H1 (cell line): ENCODE data around the gene H2BK1. TPM values are rescaled to one million over a fixed set of nuclear protein-coding genes. Genes with fewer than 3 reads are reported as not detected.

ENCODE experiments used
- SP4 ChIP-seq: IDR thresholded peaks from 2 replicates; pipeline ENCODE4 v1.6.1; 2012; ENCODE audit warnings: low read length, inconsistent platforms
- ZNF274 ChIP-seq: IDR thresholded peaks from 2 replicates; pipeline ENCODE4 v1.7.0; 2012; ENCODE audit warnings: low read length, borderline replicate concordance; ENCODE audit errors: extremely low read depth
- polyA plus RNA-seq, 7 experiments: library from polyadenylated mRNA; depleted of rRNA in 3 of 7; stranded (reverse) in 5 of 7; unstranded in 2 of 7; fragments of >200 nt in 5 of 7; fragments of 200-250 nt in 2 of 7; gene quantifications; 1 replicate in 5 of 7; 2 replicates in 1 of 7; 4 replicates in 1 of 7; pipeline versions ENCODE4 v1.2.1 to v1.2.3, GENCODE V29; 2011 to 2013; ENCODE audit warnings: missing spikeins in 2 of 7, mixed read lengths in 2 of 7
- total RNA-seq: library from RNA; stranded (reverse); fragmentation: NEBNext Ultra II Directional; extraction: Animal tissue kit (Norgen Biotek cat#: 25700); gene quantifications from 2 replicates; pipeline ENCODE4 v1.2.1, GENCODE V29; 2021
- TF ChIP-seq, protein P1 (sequence below): fragments of 300-600 bp; sonication (generic); IDR thresholded peaks from 2 replicates; pipeline ENCODE4 v1.7.1; 2012; ENCODE audit warnings: low read length, moderate library complexity, mild to moderate bottlenecking, inconsistent platforms; ENCODE audit not compliant: insufficient replicate concordance

H2BK1 gene
- total and polyA plus RNA-seq, 2 of the 8 experiments (the other 6 are each of a cell fraction or from before 2014, with no cell fraction given) = not detected

- TF ChIP-seq, protein P1, sequence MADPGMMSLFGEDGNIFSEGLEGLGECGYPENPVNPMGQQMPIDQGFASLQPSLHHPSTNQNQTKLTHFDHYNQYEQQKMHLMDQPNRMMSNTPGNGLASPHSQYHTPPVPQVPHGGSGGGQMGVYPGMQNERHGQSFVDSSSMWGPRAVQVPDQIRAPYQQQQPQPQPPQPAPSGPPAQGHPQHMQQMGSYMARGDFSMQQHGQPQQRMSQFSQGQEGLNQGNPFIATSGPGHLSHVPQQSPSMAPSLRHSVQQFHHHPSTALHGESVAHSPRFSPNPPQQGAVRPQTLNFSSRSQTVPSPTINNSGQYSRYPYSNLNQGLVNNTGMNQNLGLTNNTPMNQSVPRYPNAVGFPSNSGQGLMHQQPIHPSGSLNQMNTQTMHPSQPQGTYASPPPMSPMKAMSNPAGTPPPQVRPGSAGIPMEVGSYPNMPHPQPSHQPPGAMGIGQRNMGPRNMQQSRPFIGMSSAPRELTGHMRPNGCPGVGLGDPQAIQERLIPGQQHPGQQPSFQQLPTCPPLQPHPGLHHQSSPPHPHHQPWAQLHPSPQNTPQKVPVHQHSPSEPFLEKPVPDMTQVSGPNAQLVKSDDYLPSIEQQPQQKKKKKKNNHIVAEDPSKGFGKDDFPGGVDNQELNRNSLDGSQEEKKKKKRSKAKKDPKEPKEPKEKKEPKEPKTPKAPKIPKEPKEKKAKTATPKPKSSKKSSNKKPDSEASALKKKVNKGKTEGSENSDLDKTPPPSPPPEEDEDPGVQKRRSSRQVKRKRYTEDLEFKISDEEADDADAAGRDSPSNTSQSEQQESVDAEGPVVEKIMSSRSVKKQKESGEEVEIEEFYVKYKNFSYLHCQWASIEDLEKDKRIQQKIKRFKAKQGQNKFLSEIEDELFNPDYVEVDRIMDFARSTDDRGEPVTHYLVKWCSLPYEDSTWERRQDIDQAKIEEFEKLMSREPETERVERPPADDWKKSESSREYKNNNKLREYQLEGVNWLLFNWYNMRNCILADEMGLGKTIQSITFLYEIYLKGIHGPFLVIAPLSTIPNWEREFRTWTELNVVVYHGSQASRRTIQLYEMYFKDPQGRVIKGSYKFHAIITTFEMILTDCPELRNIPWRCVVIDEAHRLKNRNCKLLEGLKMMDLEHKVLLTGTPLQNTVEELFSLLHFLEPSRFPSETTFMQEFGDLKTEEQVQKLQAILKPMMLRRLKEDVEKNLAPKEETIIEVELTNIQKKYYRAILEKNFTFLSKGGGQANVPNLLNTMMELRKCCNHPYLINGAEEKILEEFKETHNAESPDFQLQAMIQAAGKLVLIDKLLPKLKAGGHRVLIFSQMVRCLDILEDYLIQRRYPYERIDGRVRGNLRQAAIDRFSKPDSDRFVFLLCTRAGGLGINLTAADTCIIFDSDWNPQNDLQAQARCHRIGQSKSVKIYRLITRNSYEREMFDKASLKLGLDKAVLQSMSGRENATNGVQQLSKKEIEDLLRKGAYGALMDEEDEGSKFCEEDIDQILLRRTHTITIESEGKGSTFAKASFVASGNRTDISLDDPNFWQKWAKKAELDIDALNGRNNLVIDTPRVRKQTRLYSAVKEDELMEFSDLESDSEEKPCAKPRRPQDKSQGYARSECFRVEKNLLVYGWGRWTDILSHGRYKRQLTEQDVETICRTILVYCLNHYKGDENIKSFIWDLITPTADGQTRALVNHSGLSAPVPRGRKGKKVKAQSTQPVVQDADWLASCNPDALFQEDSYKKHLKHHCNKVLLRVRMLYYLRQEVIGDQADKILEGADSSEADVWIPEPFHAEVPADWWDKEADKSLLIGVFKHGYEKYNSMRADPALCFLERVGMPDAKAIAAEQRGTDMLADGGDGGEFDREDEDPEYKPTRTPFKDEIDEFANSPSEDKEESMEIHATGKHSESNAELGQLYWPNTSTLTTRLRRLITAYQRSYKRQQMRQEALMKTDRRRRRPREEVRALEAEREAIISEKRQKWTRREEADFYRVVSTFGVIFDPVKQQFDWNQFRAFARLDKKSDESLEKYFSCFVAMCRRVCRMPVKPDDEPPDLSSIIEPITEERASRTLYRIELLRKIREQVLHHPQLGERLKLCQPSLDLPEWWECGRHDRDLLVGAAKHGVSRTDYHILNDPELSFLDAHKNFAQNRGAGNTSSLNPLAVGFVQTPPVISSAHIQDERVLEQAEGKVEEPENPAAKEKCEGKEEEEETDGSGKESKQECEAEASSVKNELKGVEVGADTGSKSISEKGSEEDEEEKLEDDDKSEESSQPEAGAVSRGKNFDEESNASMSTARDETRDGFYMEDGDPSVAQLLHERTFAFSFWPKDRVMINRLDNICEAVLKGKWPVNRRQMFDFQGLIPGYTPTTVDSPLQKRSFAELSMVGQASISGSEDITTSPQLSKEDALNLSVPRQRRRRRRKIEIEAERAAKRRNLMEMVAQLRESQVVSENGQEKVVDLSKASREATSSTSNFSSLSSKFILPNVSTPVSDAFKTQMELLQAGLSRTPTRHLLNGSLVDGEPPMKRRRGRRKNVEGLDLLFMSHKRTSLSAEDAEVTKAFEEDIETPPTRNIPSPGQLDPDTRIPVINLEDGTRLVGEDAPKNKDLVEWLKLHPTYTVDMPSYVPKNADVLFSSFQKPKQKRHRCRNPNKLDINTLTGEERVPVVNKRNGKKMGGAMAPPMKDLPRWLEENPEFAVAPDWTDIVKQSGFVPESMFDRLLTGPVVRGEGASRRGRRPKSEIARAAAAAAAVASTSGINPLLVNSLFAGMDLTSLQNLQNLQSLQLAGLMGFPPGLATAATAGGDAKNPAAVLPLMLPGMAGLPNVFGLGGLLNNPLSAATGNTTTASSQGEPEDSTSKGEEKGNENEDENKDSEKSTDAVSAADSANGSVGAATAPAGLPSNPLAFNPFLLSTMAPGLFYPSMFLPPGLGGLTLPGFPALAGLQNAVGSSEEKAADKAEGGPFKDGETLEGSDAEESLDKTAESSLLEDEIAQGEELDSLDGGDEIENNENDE = no peak
- TF ChIP-seq ZNF274 (no peak), SP4 (no peak)
- TF ChIP-seq, all 59 proteins: peak for 0
Measured at GRCh38 chr7:151256410-151257045, 46.2 kb upstream of the H2BK1 start (continued).
